ENCODE data around the gene APOL4. TPM values are rescaled to one million over a fixed set of nuclear protein-coding genes. Genes with fewer than 3 reads are reported as not detected.
A peak's percentile ranks its signal among the peaks of the same experiment; 100 is the strongest.
"Not testable (repeated sequence)": the region's sequence is repeated elsewhere in the genome, so short reads cannot be mapped to it uniquely, and the experiment has no call there.

APOL4 gene
- total and polyA plus RNA-seq, 12 donors, result 1.2 to 10.0 (median 3.6) TPM; not detected in 1

DNA sequence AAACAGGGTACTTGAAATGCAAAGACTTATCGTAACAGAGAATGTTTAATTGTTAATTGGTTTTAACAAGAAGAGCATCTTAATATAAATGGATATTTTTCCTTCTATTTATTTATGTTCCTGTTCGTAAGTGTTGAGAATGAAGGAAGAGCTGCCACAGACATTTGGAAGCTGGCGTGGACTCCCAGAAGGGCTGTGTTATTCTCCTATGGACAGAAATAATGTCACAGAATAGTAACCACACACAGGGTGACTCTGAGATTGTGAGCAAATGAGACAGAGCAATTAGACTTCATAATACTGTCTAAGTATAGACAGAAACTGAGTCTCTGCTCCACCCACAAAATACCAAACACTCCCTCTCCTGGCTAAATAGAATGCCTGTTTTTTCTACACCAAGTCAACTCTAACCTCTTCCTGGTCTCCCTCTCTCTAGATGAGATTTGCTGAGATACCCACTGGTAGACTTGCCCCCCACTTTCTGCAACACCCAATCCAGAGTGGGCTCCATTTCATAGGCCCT, 47.1 kb downstream of the APOL4 start:
- Histone ChIP-seq H3K27me3 (no peaks in the 10 kb centered on the region), H3K4me1 (replicated peaks in 1 of 2) (peaks cover 47 to 68% of the 10 kb centered on the region in 2 donors), H3K9me3 (replicated peaks in 1 of 3) (no peaks in the 10 kb centered on the region), H3K36me3 (replicated peaks in 1 of 2) (no peaks in the 10 kb centered on the region), H3K27ac (peak overlapping the region in 2 of 5 donors; percentile 90 to 95), H3K4me3 (no peak overlapping the region)
- TF ChIP-seq, protein P1, sequence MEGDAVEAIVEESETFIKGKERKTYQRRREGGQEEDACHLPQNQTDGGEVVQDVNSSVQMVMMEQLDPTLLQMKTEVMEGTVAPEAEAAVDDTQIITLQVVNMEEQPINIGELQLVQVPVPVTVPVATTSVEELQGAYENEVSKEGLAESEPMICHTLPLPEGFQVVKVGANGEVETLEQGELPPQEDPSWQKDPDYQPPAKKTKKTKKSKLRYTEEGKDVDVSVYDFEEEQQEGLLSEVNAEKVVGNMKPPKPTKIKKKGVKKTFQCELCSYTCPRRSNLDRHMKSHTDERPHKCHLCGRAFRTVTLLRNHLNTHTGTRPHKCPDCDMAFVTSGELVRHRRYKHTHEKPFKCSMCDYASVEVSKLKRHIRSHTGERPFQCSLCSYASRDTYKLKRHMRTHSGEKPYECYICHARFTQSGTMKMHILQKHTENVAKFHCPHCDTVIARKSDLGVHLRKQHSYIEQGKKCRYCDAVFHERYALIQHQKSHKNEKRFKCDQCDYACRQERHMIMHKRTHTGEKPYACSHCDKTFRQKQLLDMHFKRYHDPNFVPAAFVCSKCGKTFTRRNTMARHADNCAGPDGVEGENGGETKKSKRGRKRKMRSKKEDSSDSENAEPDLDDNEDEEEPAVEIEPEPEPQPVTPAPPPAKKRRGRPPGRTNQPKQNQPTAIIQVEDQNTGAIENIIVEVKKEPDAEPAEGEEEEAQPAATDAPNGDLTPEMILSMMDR (IDR thresholded peaks at IDR 0.05), result no peak
- TF ChIP-seq POLR2A (IDR thresholded peaks at IDR 0.05), result no peak
- intact Hi-C loops (cut with DNase I), result no loop called here
- DNase-seq, result no peak
- 90 to 93% (median 92%) methylated on average over 3 of the region's 3 CpGs for WGBS, 4 donors

- Histone ChIP-seq H3K27me3 (no peaks in the 10 kb centered on the region), H3K27ac (peak overlapping the region in 2 of 5 donors; percentile 90 to 95), H3K4me3 (no peak overlapping the region), H3K9me3 (replicated peaks in 1 of 3) (no peaks in the 10 kb centered on the region), H3K4me1 (replicated peaks in 1 of 2) (peaks cover 47 to 68% of the 10 kb centered on the region in 2 donors), H3K36me3 (replicated peaks in 1 of 2) (peaks cover 0 to 2% of the 10 kb centered on the region in 2 donors)
- no peak for DNase-seq
- TF ChIP-seq, protein P1 (IDR thresholded peaks at IDR 0.05), result no peak
- TF ChIP-seq POLR2A (IDR thresholded peaks at IDR 0.05), result no peak
- intact Hi-C loops (cut with DNase I), result no loop called here
- 84 to 88% (median 85%) methylated on average over 12 of the region's 12 CpGs for WGBS, 4 donors
These were observed 47.8 kb downstream of the APOL4 start for GRCh38 chr22:36153501-36154422.

GRCh38 chr22:36152821-36153220, 48.8 kb downstream of the APOL4 start:
- WGBS, 4 donors, result 89 to 100% (median 93%) methylated on average over 4 of the region's 4 CpGs
- H3K36me3 ChIP-seq (replicated peaks in 1 of 2); H3K27me3 ChIP-seq; DNase-seq; H3K9me3 ChIP-seq (replicated peaks in 1 of 3); intact Hi-C loops (cut with DNase I); H3K4me3 ChIP-seq: not testable (repeated sequence)
- Histone ChIP-seq H3K27ac (peak overlapping the region in 1 of 5 donors; percentile 7), H3K4me1 (replicated peaks in 1 of 2) (peaks cover 46 to 62% of the 10 kb centered on the region in 2 donors)

DNA sequence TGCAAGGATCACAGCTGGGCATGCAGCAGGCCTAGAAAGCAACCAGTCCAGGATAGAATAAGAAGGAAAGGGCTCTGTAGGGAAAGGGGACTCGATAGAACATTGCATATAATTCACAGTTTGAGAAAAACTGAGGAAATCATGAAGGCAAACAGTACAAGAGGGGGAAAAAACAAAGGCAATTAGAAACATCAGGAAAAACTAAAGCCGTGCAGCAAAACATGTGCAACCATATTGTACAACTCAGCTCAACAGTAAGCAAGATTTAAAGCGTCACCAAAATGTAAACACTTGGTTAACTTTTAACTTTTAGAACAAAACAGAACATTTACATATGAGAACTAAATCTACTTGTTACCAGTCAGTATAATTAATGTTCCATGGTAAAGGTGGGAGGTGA, 49.5 kb downstream of the APOL4 start:
- H3K4me3 ChIP-seq, result no peak overlapping the region
- peaks cover 0 to 13% of the 10 kb centered on the region in 2 donors for H3K36me3 ChIP-seq (replicated peaks in 1 of 2)
- no peak for DNase-seq
- intact Hi-C loops (cut with DNase I), result no loop called here
- peak overlapping the region in 2 of 5 donors; percentile 7 to 78 for H3K27ac ChIP-seq
- no peaks in the 10 kb centered on the region for H3K27me3 ChIP-seq
- 91 to 95% (median 92%) methylated on average over 3 of the region's 3 CpGs for WGBS, 4 donors
- no peak for TF ChIP-seq POLR2A (IDR thresholded peaks at IDR 0.05)
- TF ChIP-seq, protein P1 (IDR thresholded peaks at IDR 0.05), result no peak
- no peaks in the 10 kb centered on the region for H3K9me3 ChIP-seq (replicated peaks in 1 of 3)
- peaks cover 38 to 54% of the 10 kb centered on the region in 2 donors for H3K4me1 ChIP-seq (replicated peaks in 1 of 2)
